Testis (tissue), 2 donors: ENCODE data around the gene CEACAM7.

Source experiments
- CTCF ChIP-seq, 3 experiments: fragments of 450-650 bp in 2 of 3; fragments of 200-600 bp in 1 of 3; sonication (generic) in 1 of 3; IDR thresholded peaks; one replicate each; pipeline ENCODE4 v1.5.1; 2016 to 2019; ENCODE audit warnings: antibody characterized with exemption in 3 of 3, mild to moderate bottlenecking in 2 of 3, moderate library complexity in 1 of 3
- POLR2A ChIP-seq: fragments of 450-650 bp; IDR thresholded peaks from one replicate; pipeline ENCODE4 v1.6.1; 2017; ENCODE audit warnings: antibody characterized with exemption, mild to moderate bottlenecking, moderate library complexity

DNA sequence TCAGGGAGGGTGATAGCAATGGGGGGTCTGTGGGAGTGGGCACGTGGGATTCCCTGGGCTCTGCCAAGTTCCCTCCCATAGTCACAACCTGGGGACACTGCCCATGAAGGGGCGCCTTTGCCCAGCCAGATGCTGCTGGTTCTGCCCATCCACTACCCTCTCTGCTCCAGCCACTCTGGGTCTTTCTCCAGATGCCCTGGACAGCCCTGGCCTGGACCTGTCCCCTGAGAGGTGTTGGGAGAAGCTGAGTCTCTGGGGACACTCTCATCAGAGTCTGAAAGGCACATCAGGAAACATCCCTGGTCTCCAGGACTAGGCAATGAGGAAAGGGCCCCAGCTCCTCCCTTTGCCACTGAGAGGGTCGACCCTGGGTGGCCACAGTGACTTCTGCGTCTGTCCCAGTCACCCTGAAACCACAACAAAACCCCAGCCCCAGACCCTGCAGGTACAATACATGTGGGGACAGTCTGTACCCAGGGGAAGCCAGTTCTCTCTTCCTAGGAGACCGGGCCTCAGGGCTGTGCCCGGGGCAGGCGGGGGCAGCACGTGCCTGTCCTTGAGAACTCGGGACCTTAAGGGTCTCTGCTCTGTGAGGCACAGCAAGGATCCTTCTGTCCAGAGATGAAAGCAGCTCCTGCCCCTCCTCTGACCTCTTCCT lies 9.3 kb upstream of the CEACAM7 start:
- TF ChIP-seq CTCF (IDR thresholded peaks at IDR 0.05) (no peak), POLR2A (no peak)
